K562 (cell line): ENCODE results near the gene UBE2D2.

ENCODE experiments used
- BRF1 ChIP-seq: IDR thresholded peaks from 3 replicates; pipeline ENCODE4 v1.6.1; 2011; ENCODE audit warnings: borderline replicate concordance, mild to moderate bottlenecking; ENCODE audit not compliant: insufficient read length; ENCODE audit errors: extremely low read depth
- ILK ChIP-seq: fragments of 450-650 bp; IDR thresholded peaks from 2 replicates; pipeline ENCODE4 v1.6.1; 2016; ENCODE audit warnings: missing genetic modification characterization, low read depth, mild to moderate bottlenecking, missing compliant biosample characterization, moderate library complexity, borderline replicate concordance
- MXI1 ChIP-seq: IDR thresholded peaks from 2 replicates; pipeline ENCODE4 v1.6.1; 2011; ENCODE audit warnings: low read depth, mild to moderate bottlenecking, improper control_type of control experiment, low read length
- POLR2AphosphoS5 ChIP-seq: IDR thresholded peaks from 2 replicates; pipeline ENCODE4 v1.6.1; 2011; ENCODE audit warnings: mild to moderate bottlenecking, low read depth, low read length, moderate library complexity; ENCODE audit not compliant: control insufficient read depth, insufficient read depth
- YY1 ChIP-seq, 3 experiments: IDR thresholded peaks; 2 replicates each; pipeline ENCODE4 v1.6.1; 2011; ENCODE audit warnings: low read length in 2 of 3, mild to moderate bottlenecking in 2 of 3, moderate library complexity in 2 of 3, borderline replicate concordance in 1 of 3, control low read depth in 1 of 3, low read depth in 1 of 3; ENCODE audit not compliant: insufficient read depth in 3 of 3, insufficient replicate concordance in 2 of 3, control insufficient read depth in 1 of 3, insufficient read length in 1 of 3; ENCODE audit errors: extremely low read depth in 1 of 3
- TF ChIP-seq, protein P1 (sequence below): fragments of 200-800 bp; sonication (Bioruptor generic); IDR thresholded peaks from 2 replicates; pipeline ENCODE4 v1.6.1; 2016; ENCODE audit warnings: missing genetic modification characterization, missing compliant biosample characterization

DNA sequence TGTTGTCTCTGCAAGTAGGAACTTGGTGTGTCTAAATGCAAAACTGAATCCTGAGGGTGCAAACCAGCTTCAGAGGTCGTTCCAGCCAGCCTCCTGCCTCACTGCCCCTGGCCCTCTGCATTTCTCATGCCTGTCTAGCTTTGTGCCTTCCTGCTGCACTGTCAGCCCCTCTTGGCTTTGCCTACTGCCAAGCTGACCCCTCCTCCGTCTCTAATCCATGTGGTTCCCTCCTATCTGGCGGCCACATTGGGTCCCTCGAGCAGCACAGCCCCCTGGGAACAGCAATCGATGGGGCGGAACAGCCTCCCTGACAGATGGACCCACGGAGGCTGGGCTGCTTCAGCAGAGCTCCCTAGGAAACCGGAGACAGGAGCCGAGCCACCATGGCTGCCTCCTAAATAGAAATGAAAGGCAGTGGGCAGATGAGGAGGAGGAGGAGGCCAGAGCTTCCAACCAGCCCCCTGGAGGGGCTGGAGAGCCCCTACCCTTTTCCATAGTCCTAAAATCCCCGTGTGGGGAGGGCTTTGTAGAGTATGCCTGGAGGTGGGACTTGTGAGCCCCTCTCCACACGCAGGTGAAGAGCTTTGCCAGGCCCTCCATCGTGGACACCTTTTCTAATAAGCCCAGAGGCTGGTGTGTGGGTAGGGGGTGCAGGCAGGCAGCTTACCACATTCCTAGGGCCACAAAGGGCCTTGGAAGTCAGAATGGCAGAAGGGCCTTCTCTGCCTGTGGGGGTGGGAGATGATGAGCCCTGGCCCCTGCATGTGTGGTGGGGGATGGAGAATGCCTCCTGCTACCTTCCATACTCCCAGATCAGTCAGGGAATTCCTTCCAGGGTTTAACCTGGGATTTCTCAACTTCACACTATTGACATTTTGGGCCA is 77.8 kb downstream of the UBE2D2 start:
- TF ChIP-seq ILK (tag) (no peak), POLR2AphosphoS5 (no peak), BRF1 (no peak), MXI1 (no peak), YY1 (IDR thresholded peaks at IDR 0.05; ENCODE audit: borderline replicate concordance in 1 of 3, control insufficient read depth in 1 of 3, extremely low read depth in 1 of 3, insufficient read depth in 3 of 3, insufficient read length in 1 of 3, insufficient replicate concordance in 2 of 3, low read depth in 1 of 3, low read length in 2 of 3) (no peak)
- TF ChIP-seq, protein P1, sequence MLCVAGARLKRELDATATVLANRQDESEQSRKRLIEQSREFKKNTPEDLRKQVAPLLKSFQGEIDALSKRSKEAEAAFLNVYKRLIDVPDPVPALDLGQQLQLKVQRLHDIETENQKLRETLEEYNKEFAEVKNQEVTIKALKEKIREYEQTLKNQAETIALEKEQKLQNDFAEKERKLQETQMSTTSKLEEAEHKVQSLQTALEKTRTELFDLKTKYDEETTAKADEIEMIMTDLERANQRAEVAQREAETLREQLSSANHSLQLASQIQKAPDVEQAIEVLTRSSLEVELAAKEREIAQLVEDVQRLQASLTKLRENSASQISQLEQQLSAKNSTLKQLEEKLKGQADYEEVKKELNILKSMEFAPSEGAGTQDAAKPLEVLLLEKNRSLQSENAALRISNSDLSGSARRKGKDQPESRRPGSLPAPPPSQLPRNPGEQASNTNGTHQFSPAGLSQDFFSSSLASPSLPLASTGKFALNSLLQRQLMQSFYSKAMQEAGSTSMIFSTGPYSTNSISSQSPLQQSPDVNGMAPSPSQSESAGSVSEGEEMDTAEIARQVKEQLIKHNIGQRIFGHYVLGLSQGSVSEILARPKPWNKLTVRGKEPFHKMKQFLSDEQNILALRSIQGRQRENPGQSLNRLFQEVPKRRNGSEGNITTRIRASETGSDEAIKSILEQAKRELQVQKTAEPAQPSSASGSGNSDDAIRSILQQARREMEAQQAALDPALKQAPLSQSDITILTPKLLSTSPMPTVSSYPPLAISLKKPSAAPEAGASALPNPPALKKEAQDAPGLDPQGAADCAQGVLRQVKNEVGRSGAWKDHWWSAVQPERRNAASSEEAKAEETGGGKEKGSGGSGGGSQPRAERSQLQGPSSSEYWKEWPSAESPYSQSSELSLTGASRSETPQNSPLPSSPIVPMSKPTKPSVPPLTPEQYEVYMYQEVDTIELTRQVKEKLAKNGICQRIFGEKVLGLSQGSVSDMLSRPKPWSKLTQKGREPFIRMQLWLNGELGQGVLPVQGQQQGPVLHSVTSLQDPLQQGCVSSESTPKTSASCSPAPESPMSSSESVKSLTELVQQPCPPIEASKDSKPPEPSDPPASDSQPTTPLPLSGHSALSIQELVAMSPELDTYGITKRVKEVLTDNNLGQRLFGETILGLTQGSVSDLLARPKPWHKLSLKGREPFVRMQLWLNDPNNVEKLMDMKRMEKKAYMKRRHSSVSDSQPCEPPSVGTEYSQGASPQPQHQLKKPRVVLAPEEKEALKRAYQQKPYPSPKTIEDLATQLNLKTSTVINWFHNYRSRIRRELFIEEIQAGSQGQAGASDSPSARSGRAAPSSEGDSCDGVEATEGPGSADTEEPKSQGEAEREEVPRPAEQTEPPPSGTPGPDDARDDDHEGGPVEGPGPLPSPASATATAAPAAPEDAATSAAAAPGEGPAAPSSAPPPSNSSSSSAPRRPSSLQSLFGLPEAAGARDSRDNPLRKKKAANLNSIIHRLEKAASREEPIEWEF (CRISPR knock-in tag) = no peak
